ENCODE measurements around the gene DUSP22.

The DUSP22 gene

GRCh38 chr6:340991-341827 is 48.9 kb downstream of the DUSP22 start:
- DNase-seq: no peak

GRCh38 chr6:341914-342831 is 49.9 kb downstream of the DUSP22 start:
- no peak for DNase-seq

- DNase-seq: no peak
Observed at GRCh38 chr6:342832-343179, 50.5 kb downstream of the DUSP22 start.

GRCh38 chr6:343226-343935 is 51.1 kb downstream of the DUSP22 start:
- no peak for DNase-seq

GRCh38 chr6:343960-344815 is 51.9 kb downstream of the DUSP22 start:
- DNase-seq: no peak

- DNase-seq: no peak
Observed at GRCh38 chr6:344816-345340, 52.6 kb downstream of the DUSP22 start.

- no peak for DNase-seq
Observed at GRCh38 chr6:345747-346385, 53.6 kb downstream of the DUSP22 start.

- DNase-seq: no peak
Observed at GRCh38 chr6:346386-347030, 54.2 kb downstream of the DUSP22 start.

- no peak for DNase-seq
Observed at GRCh38 chr6:347232-347631, 54.9 kb downstream of the DUSP22 start.

- DNase-seq: no peak
Observed at GRCh38 chr6:347951-348859, 55.9 kb downstream of the DUSP22 start.

- no peak for DNase-seq
Observed at GRCh38 chr6:348860-349396, 56.6 kb downstream of the DUSP22 start.

GRCh38 chr6:349491-349921 is 57.2 kb downstream of the DUSP22 start:
- no peak for DNase-seq

- no peak for DNase-seq
Observed at GRCh38 chr6:350371-350770, 58.1 kb downstream of the DUSP22 start.

GRCh38 chr6:351011-351866 is 59.0 kb downstream of the DUSP22 start:
- no peak for DNase-seq

GRCh38 chr6:351867-352289 is 59.6 kb downstream of the DUSP22 start:
- DNase-seq: no peak

GRCh38 chr6:352474-352873 is 60.2 kb downstream of the DUSP22 start:
- DNase-seq: no peak

GRCh38 chr6:352896-353470 is 60.7 kb downstream of the DUSP22 start:
- DNase-seq: no peak
